HG03558 (cell line): Measurements from ENCODE around the gene TNFRSF6B.

Experiments
- ATAC-seq: cut with Tn5 transposase; IDR thresholded peaks from one replicate; pipeline ENCODE4 v1.9.1; 2021; ENCODE audit warnings: moderate number of reproducible peaks; ENCODE audit not compliant: unreplicated experiment; ENCODE audit errors: extremely low read depth

TNFRSF6B gene

GRCh38 chr20:63682384-63683139 lies 13.9 kb upstream of the TNFRSF6B start:
- ATAC-seq, result no peak

GRCh38 chr20:63685269-63686026 lies 11.0 kb upstream of the TNFRSF6B start:
- no peak for ATAC-seq

- no peak for ATAC-seq
Observed at GRCh38 chr20:63686094-63686491, 10.4 kb upstream of the TNFRSF6B start.

- no peak for ATAC-seq
Observed at GRCh38 chr20:63686492-63687321, 9.7 kb upstream of the TNFRSF6B start.

GRCh38 chr20:63687419-63688178 lies 8.9 kb upstream of the TNFRSF6B start:
- ATAC-seq, result no peak

- ATAC-seq, result no peak
Observed at GRCh38 chr20:63688228-63689045, 8.0 kb upstream of the TNFRSF6B start.

- no peak for ATAC-seq
Observed at GRCh38 chr20:63689046-63690002, 7.1 kb upstream of the TNFRSF6B start.

- no peak for ATAC-seq
Observed at GRCh38 chr20:63690003-63690897, 6.2 kb upstream of the TNFRSF6B start.

GRCh38 chr20:63690898-63691710 lies 5.3 kb upstream of the TNFRSF6B start:
- no peak for ATAC-seq

GRCh38 chr20:63691711-63692435 lies 4.6 kb upstream of the TNFRSF6B start:
- no peak for ATAC-seq

GRCh38 chr20:63692436-63693082 lies 3.9 kb upstream of the TNFRSF6B start:
- ATAC-seq, result no peak

- ATAC-seq, result no peak
Observed at GRCh38 chr20:63693083-63693732, 3.2 kb upstream of the TNFRSF6B start.

- no peak for ATAC-seq
Observed at GRCh38 chr20:63693733-63694583, 2.5 kb upstream of the TNFRSF6B start.
